ENCODE data around the gene COL4A2.

The COL4A2 gene

GRCh38 chr13:110273254-110273653 is 33.8 kb upstream of the COL4A2 start:
- Histone ChIP-seq H3K4me1 (ENCODE audit: control insufficient read depth, insufficient read depth, low read length) (peaks cover 4% of the 10 kb centered on the region), H3K9ac (ENCODE audit: low read depth, low read length) (no peak overlapping the region), H3K27me3 (ENCODE audit: control insufficient read depth, insufficient read depth, low read length) (no peaks in the 10 kb centered on the region), H3K9me3 (replicated peaks; ENCODE audit: low read length) (no peaks in the 10 kb centered on the region), H3K4me3 (ENCODE audit: low read length) (no peak overlapping the region), H3K36me3 (ENCODE audit: insufficient read depth, low read length) (peaks cover 16% of the 10 kb centered on the region), H3K4me2 (ENCODE audit: low read length) (no peak overlapping the region)

- Histone ChIP-seq H3K4me2 (ENCODE audit: low read length) (no peak overlapping the region), H3K4me1 (ENCODE audit: control insufficient read depth, insufficient read depth, low read length) (peaks cover 7% of the 10 kb centered on the region), H3K36me3 (ENCODE audit: insufficient read depth, low read length) (peaks cover 11% of the 10 kb centered on the region), H3K27me3 (ENCODE audit: control insufficient read depth, insufficient read depth, low read length) (no peaks in the 10 kb centered on the region), H3K9me3 (replicated peaks; ENCODE audit: low read length) (no peaks in the 10 kb centered on the region), H3K9ac (ENCODE audit: low read depth, low read length) (no peak overlapping the region), H3K4me3 (ENCODE audit: low read length) (no peak overlapping the region)
Measured at GRCh38 chr13:110274687-110275086, 32.4 kb upstream of the COL4A2 start.

GRCh38 chr13:110275931-110276552 is 31.0 kb upstream of the COL4A2 start:
- no peak overlapping the region for H3K4me2 ChIP-seq (ENCODE audit: low read length)
- H3K4me1 ChIP-seq (ENCODE audit: control insufficient read depth, insufficient read depth, low read length): peaks cover 20% of the 10 kb centered on the region
- no peak overlapping the region for H3K9ac ChIP-seq (ENCODE audit: low read depth, low read length)
- H3K36me3 ChIP-seq (ENCODE audit: insufficient read depth, low read length): peaks cover 11% of the 10 kb centered on the region
- H3K27me3 ChIP-seq (ENCODE audit: control insufficient read depth, insufficient read depth, low read length): no peaks in the 10 kb centered on the region
- no peaks in the 10 kb centered on the region for H3K9me3 ChIP-seq (replicated peaks; ENCODE audit: low read length)
- no peak overlapping the region for H3K4me3 ChIP-seq (ENCODE audit: low read length)

GRCh38 chr13:110276553-110276950 is 30.5 kb upstream of the COL4A2 start:
- H3K9me3 ChIP-seq (replicated peaks; ENCODE audit: low read length): no peaks in the 10 kb centered on the region
- peaks cover 11% of the 10 kb centered on the region for H3K36me3 ChIP-seq (ENCODE audit: insufficient read depth, low read length)
- no peaks in the 10 kb centered on the region for H3K27me3 ChIP-seq (ENCODE audit: control insufficient read depth, insufficient read depth, low read length)
- H3K9ac ChIP-seq (ENCODE audit: low read depth, low read length): no peak overlapping the region
- H3K4me3 ChIP-seq (ENCODE audit: low read length): no peak overlapping the region
- H3K4me1 ChIP-seq (ENCODE audit: control insufficient read depth, insufficient read depth, low read length): peaks cover 21% of the 10 kb centered on the region
- H3K4me2 ChIP-seq (ENCODE audit: low read length): no peak overlapping the region

- H3K4me3 ChIP-seq (ENCODE audit: low read length): no peak overlapping the region
- no peak overlapping the region for H3K4me2 ChIP-seq (ENCODE audit: low read length)
- H3K27me3 ChIP-seq (ENCODE audit: control insufficient read depth, insufficient read depth, low read length): no peaks in the 10 kb centered on the region
- H3K9ac ChIP-seq (ENCODE audit: low read depth, low read length): no peak overlapping the region
- no peaks in the 10 kb centered on the region for H3K9me3 ChIP-seq (replicated peaks; ENCODE audit: low read length)
- peaks cover 11% of the 10 kb centered on the region for H3K36me3 ChIP-seq (ENCODE audit: insufficient read depth, low read length)
- peaks cover 21% of the 10 kb centered on the region for H3K4me1 ChIP-seq (ENCODE audit: control insufficient read depth, insufficient read depth, low read length)
Measured at GRCh38 chr13:110277357-110277975, 29.6 kb upstream of the COL4A2 start.

- no peak overlapping the region for H3K4me2 ChIP-seq (ENCODE audit: low read length)
- H3K4me1 ChIP-seq (ENCODE audit: control insufficient read depth, insufficient read depth, low read length): peaks cover 23% of the 10 kb centered on the region
- no peaks in the 10 kb centered on the region for H3K9me3 ChIP-seq (replicated peaks; ENCODE audit: low read length)
- peaks cover 11% of the 10 kb centered on the region for H3K36me3 ChIP-seq (ENCODE audit: insufficient read depth, low read length)
- no peak overlapping the region for H3K9ac ChIP-seq (ENCODE audit: low read depth, low read length)
- H3K27me3 ChIP-seq (ENCODE audit: control insufficient read depth, insufficient read depth, low read length): no peaks in the 10 kb centered on the region
- H3K4me3 ChIP-seq (ENCODE audit: low read length): no peak overlapping the region
Measured at GRCh38 chr13:110278859-110279258, 28.2 kb upstream of the COL4A2 start.

GRCh38 chr13:110279684-110280083 is 27.4 kb upstream of the COL4A2 start:
- Histone ChIP-seq H3K9me3 (replicated peaks; ENCODE audit: low read length) (no peaks in the 10 kb centered on the region), H3K36me3 (ENCODE audit: insufficient read depth, low read length) (peaks cover 11% of the 10 kb centered on the region), H3K4me3 (ENCODE audit: low read length) (no peak overlapping the region), H3K4me1 (ENCODE audit: control insufficient read depth, insufficient read depth, low read length) (peaks cover 25% of the 10 kb centered on the region), H3K9ac (ENCODE audit: low read depth, low read length) (no peak overlapping the region), H3K4me2 (ENCODE audit: low read length) (peak overlapping the region; percentile 32), H3K27me3 (ENCODE audit: control insufficient read depth, insufficient read depth, low read length) (no peaks in the 10 kb centered on the region)

- Histone ChIP-seq H3K36me3 (ENCODE audit: insufficient read depth, low read length) (peaks cover 11% of the 10 kb centered on the region), H3K4me1 (ENCODE audit: control insufficient read depth, insufficient read depth, low read length) (peaks cover 31% of the 10 kb centered on the region), H3K4me3 (ENCODE audit: low read length) (no peak overlapping the region), H3K27me3 (ENCODE audit: control insufficient read depth, insufficient read depth, low read length) (no peaks in the 10 kb centered on the region), H3K9me3 (replicated peaks; ENCODE audit: low read length) (no peaks in the 10 kb centered on the region), H3K4me2 (ENCODE audit: low read length) (peak overlapping the region; percentile 32), H3K9ac (ENCODE audit: low read depth, low read length) (no peak overlapping the region)
Measured at GRCh38 chr13:110280231-110280813, 26.8 kb upstream of the COL4A2 start.

GRCh38 chr13:110280985-110281688 is 25.9 kb upstream of the COL4A2 start:
- H3K4me1 ChIP-seq (ENCODE audit: control insufficient read depth, insufficient read depth, low read length): peaks cover 31% of the 10 kb centered on the region
- no peaks in the 10 kb centered on the region for H3K27me3 ChIP-seq (ENCODE audit: control insufficient read depth, insufficient read depth, low read length)
- H3K9ac ChIP-seq (ENCODE audit: low read depth, low read length): no peak overlapping the region
- no peak overlapping the region for H3K4me3 ChIP-seq (ENCODE audit: low read length)
- no peak overlapping the region for H3K4me2 ChIP-seq (ENCODE audit: low read length)
- no peaks in the 10 kb centered on the region for H3K9me3 ChIP-seq (replicated peaks; ENCODE audit: low read length)
- H3K36me3 ChIP-seq (ENCODE audit: insufficient read depth, low read length): peaks cover 15% of the 10 kb centered on the region

GRCh38 chr13:110281736-110282135 is 25.3 kb upstream of the COL4A2 start:
- H3K27me3 ChIP-seq (ENCODE audit: control insufficient read depth, insufficient read depth, low read length): no peaks in the 10 kb centered on the region
- H3K4me3 ChIP-seq (ENCODE audit: low read length): no peak overlapping the region
- H3K9me3 ChIP-seq (replicated peaks; ENCODE audit: low read length): no peaks in the 10 kb centered on the region
- no peak overlapping the region for H3K4me2 ChIP-seq (ENCODE audit: low read length)
- peaks cover 29% of the 10 kb centered on the region for H3K4me1 ChIP-seq (ENCODE audit: control insufficient read depth, insufficient read depth, low read length)
- H3K36me3 ChIP-seq (ENCODE audit: insufficient read depth, low read length): peaks cover 16% of the 10 kb centered on the region
- H3K9ac ChIP-seq (ENCODE audit: low read depth, low read length): no peak overlapping the region

- Histone ChIP-seq H3K4me1 (ENCODE audit: control insufficient read depth, insufficient read depth, low read length) (peaks cover 29% of the 10 kb centered on the region), H3K4me3 (ENCODE audit: low read length) (no peak overlapping the region), H3K9me3 (replicated peaks; ENCODE audit: low read length) (no peaks in the 10 kb centered on the region), H3K4me2 (ENCODE audit: low read length) (no peak overlapping the region), H3K36me3 (ENCODE audit: insufficient read depth, low read length) (peaks cover 16% of the 10 kb centered on the region), H3K9ac (ENCODE audit: low read depth, low read length) (no peak overlapping the region), H3K27me3 (ENCODE audit: control insufficient read depth, insufficient read depth, low read length) (no peaks in the 10 kb centered on the region)
Measured at GRCh38 chr13:110282316-110282841, 24.7 kb upstream of the COL4A2 start.

Measured in skeletal muscle satellite cell (primary cell).